ENCODE measurements around the gene UBTD2. TPM values are rescaled to one million over a fixed set of nuclear protein-coding genes. Genes with fewer than 3 reads are reported as not detected.

The UBTD2 gene
- total and polyA plus RNA-seq, 10 of the 15 experiments (the other 5 are each of a cell fraction or from before 2014, with no cell fraction given) = 7.7 to 30.5 (median 19.4) TPM

DNA sequence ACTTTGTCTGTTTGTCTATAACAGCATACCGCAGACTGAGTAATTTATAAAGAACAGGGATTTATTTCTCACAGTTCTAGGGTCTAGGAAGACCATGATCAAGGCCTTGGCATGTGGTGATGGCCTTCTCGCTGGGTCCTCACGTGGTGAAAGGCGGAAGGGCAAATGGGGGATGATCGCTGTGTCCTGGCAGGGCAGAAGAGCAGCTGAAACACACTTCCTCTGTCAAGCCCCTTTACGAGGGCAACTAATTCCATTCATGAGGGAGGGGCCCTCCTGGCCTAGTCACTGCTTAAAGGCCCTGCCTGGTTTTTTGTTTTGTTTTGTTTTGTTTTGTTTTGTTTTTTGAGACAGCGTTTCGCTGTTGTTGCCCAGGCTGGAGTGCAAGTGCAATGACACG lies 41.9 kb upstream of the UBTD2 start:
- FAIRE-seq (no peak), DNase-seq (ENCODE audit: low read depth, low spot score) (no peak), ATAC-seq (no peak)
- no TSS peak for BruUV-seq (replicated peaks)
- no peaks in the 10 kb centered on the region for H4K20me1 ChIP-seq (ENCODE audit: control insufficient read depth, insufficient read depth)
- no peak overlapping the region for H3K9ac ChIP-seq (ENCODE audit: control insufficient read depth, insufficient read depth, low read length)
- SMC1A ChIA-PET (ENCODE audit: uncharacterized antibody, unreplicated experiment) = no interaction called here
- no peak overlapping the region for H2AFZ ChIP-seq (ENCODE audit: control insufficient read depth, low read depth, low read length)
- no peak overlapping the region for H3K4me2 ChIP-seq (ENCODE audit: control insufficient read depth, insufficient read depth)
- no peaks in the 10 kb centered on the region for H3K79me2 ChIP-seq (ENCODE audit: control insufficient read depth, insufficient read depth, low read length)
- POLR2A ChIA-PET = no interaction called here
- H3K4me1 ChIP-seq (ENCODE audit: control insufficient read depth, insufficient read depth, low read length) = peaks cover 17% of the 10 kb centered on the region
- TF ChIP-seq CBFB (IDR thresholded peaks at IDR 0.05; ENCODE audit: low read depth) (no peak), RFX5 (IDR thresholded peaks at IDR 0.05; ENCODE audit: low read depth, low read length) (no peak), CBX5 (IDR thresholded peaks at IDR 0.05; ENCODE audit: low read depth) (no peak), KDM1A (IDR thresholded peaks at IDR 0.05; ENCODE audit: borderline replicate concordance) (no peak), EP300 (IDR thresholded peaks at IDR 0.05; ENCODE audit: borderline replicate concordance in 1 of 2, control insufficient read depth in 1 of 2, low read depth in 2 of 2, low read length in 2 of 2) (no peak), LARP7 (IDR thresholded peaks at IDR 0.05) (no peak)
- TF ChIP-seq, protein P1, sequence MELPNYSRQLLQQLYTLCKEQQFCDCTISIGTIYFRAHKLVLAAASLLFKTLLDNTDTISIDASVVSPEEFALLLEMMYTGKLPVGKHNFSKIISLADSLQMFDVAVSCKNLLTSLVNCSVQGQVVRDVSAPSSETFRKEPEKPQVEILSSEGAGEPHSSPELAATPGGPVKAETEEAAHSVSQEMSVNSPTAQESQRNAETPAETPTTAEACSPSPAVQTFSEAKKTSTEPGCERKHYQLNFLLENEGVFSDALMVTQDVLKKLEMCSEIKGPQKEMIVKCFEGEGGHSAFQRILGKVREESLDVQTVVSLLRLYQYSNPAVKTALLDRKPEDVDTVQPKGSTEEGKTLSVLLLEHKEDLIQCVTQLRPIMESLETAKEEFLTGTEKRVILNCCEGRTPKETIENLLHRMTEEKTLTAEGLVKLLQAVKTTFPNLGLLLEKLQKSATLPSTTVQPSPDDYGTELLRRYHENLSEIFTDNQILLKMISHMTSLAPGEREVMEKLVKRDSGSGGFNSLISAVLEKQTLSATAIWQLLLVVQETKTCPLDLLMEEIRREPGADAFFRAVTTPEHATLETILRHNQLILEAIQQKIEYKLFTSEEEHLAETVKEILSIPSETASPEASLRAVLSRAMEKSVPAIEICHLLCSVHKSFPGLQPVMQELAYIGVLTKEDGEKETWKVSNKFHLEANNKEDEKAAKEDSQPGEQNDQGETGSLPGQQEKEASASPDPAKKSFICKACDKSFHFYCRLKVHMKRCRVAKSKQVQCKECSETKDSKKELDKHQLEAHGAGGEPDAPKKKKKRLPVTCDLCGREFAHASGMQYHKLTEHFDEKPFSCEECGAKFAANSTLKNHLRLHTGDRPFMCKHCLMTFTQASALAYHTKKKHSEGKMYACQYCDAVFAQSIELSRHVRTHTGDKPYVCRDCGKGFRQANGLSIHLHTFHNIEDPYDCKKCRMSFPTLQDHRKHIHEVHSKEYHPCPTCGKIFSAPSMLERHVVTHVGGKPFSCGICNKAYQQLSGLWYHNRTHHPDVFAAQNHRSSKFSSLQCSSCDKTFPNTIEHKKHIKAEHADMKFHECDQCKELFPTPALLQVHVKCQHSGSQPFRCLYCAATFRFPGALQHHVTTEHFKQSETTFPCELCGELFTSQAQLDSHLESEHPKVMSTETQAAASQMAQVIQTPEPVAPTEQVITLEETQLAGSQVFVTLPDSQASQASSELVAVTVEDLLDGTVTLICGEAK (IDR thresholded peaks at IDR 0.05; ENCODE audit: borderline replicate concordance) = no peak
- TF ChIP-seq, protein P2, sequence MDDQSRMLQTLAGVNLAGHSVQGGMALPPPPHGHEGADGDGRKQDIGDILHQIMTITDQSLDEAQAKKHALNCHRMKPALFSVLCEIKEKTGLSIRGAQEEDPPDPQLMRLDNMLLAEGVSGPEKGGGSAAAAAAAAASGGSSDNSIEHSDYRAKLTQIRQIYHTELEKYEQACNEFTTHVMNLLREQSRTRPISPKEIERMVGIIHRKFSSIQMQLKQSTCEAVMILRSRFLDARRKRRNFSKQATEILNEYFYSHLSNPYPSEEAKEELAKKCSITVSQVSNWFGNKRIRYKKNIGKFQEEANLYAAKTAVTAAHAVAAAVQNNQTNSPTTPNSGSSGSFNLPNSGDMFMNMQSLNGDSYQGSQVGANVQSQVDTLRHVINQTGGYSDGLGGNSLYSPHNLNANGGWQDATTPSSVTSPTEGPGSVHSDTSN (IDR thresholded peaks at IDR 0.05; ENCODE audit: insufficient replicate concordance, low read depth, low read length) = no peak
- no peak overlapping the region for H3K27ac ChIP-seq (ENCODE audit: control insufficient read depth, insufficient read depth)
- H3K4me3 ChIP-seq = no peak overlapping the region
- in situ Hi-C loops (cut with MboI) (no loop called here), intact Hi-C loops (cut with micrococcal nuclease; ENCODE audit: unreplicated experiment) (no loop called here)
- WGBS (ENCODE audit: insufficient coverage, insufficient replicate concordance, low lambda C conversion rate, missing lambda C conversion rate) = 94% methylated on average over 9 of the region's 9 CpGs
- no peaks in the 10 kb centered on the region for H3K36me3 ChIP-seq (ENCODE audit: control insufficient read depth in 2 of 2, insufficient read depth in 2 of 2, low read length in 1 of 2)
- CTCF ChIA-PET = no interaction called here
- no peaks in the 10 kb centered on the region for H3K27me3 ChIP-seq (replicated peaks in 1 of 2; ENCODE audit: control insufficient read depth in 2 of 2, insufficient read depth in 2 of 2, low read length in 1 of 2)
- no peaks in the 10 kb centered on the region; the same call in 1 of the 3 replicates for H3K9me3 ChIP-seq (replicated peaks; ENCODE audit: control insufficient read depth, insufficient read depth, low read length)
- RAD21 ChIA-PET (ENCODE audit: unreplicated experiment) = no interaction called here
